A549 (cell line): ENCODE results near the gene CCL19. TPM values are rescaled to one million over a fixed set of nuclear protein-coding genes. Genes with fewer than 3 reads are reported as not detected.

Experiments used
- ATAC-seq, 2 experiments: fragments of 200-7000 bp in 1 of 2; fragments of >200 bp in 1 of 2; cut with Nextera tagmentation in 1 of 2; cut with Tn5 transposase in 1 of 2; 3 replicates each; pipeline versions ENCODE4 v1.8.0 to v1.9.1; 2018 to 2020; ENCODE audit warnings: mild to moderate bottlenecking in 1 of 2, moderate library complexity in 1 of 2
- CTCF ChIA-PET: fragments of 300-600 bp; sonication (Branson Sonifier 250); formaldehyde crosslinking; extraction: SDS; loops from one replicate; lab custom pipeline; 2021; ENCODE audit warnings: antibody characterized with exemption, inconsistent platforms; lab: Yijun Ruan, JAX
- POLR2A ChIA-PET: fragments of 350-600 bp; formaldehyde crosslinking; extraction: SDS; loops from one replicate; lab custom pipeline; 2021; ENCODE audit warnings: antibody characterized with exemption, inconsistent platforms; lab: Yijun Ruan, JAX
- DNase-seq, 2 experiments: peaks; one replicate each; pipeline versions ENCODE4 v3.0.0 to v3.0.0-alpha.2; 2011 to 2016; ENCODE audit warnings: low read depth in 1 of 2, low spot score in 1 of 2
- FAIRE-seq: peaks from 2 replicates; lab custom pipeline; 2011; peaks lifted over from hg19 to GRCh38; lab: Jason Lieb, UNC
- H3K27ac ChIP-seq, 2 experiments: fragments of >200 bp; sonication (Bioruptor Twin); formaldehyde crosslinking; 3 replicates each; pipeline ENCODE4 v1.5.1; 2016 to 2017
- H3K4me1 ChIP-seq: fragments of >200 bp; sonication (Bioruptor Twin); formaldehyde crosslinking; 3 replicates; pipeline ENCODE4 v1.6.1; 2016
- H3K4me2 ChIP-seq: fragments of >200 bp; sonication (Bioruptor Twin); formaldehyde crosslinking; 3 replicates; pipeline ENCODE4 v1.6.1; 2016
- H3K4me3 ChIP-seq: fragments of >200 bp; sonication (Bioruptor Twin); formaldehyde crosslinking; 3 replicates; pipeline ENCODE4 v1.5.1; 2016
- H3K9me3 ChIP-seq: fragments of >200 bp; sonication (Bioruptor Twin); formaldehyde crosslinking; 3 replicates; pipeline ENCODE4 v1.6.1; 2016
- CTCF ChIP-seq: fragments of >200 bp; sonication (Bioruptor Twin); formaldehyde crosslinking; IDR thresholded peaks from 3 replicates; pipeline ENCODE4 v1.5.1; 2016
- EP300 ChIP-seq, 2 experiments: fragments of >200 bp; sonication (Bioruptor Twin); formaldehyde crosslinking; IDR thresholded peaks; 2 replicates in 1 of 2; 3 replicates in 1 of 2; pipeline ENCODE4 v1.6.1; 2016 to 2017
- GATA3 ChIP-seq: IDR thresholded peaks from 2 replicates; pipeline ENCODE4 v1.6.1; 2012; ENCODE audit warnings: borderline replicate concordance
- HES2 ChIP-seq: fragments of >200 bp; sonication (Bioruptor Twin); formaldehyde crosslinking; IDR thresholded peaks from 2 replicates; pipeline ENCODE4 v1.6.1; 2016
- MAX ChIP-seq: IDR thresholded peaks from 2 replicates; pipeline ENCODE4 v1.6.1; 2012
- MAZ ChIP-seq: fragments of 150-350 bp; IDR thresholded peaks from 2 replicates; pipeline ENCODE4 v1.6.1; 2014; ENCODE audit warnings: antibody characterized with exemption, low read depth, low read length, borderline replicate concordance
- NR3C1 ChIP-seq: fragments of >200 bp; sonication (Bioruptor Twin); formaldehyde crosslinking; IDR thresholded peaks from 3 replicates; pipeline ENCODE4 v1.6.1; 2017
- PBX3 ChIP-seq: IDR thresholded peaks from 2 replicates; pipeline ENCODE4 v1.6.1; 2012
- POLR2AphosphoS2 ChIP-seq: conservative IDR thresholded peaks from 2 replicates; pipeline ENCODE4 v1.6.1; 2012; ENCODE audit warnings: low read length, improper control_type of control experiment, inconsistent platforms
- RAD21 ChIP-seq, 2 experiments: fragments of >200 bp in 1 of 2; sonication (Bioruptor Twin) in 1 of 2; formaldehyde crosslinking in 1 of 2; IDR thresholded peaks in 1 of 2; conservative IDR thresholded peaks in 1 of 2; 2 replicates in 1 of 2; 3 replicates in 1 of 2; pipeline ENCODE4 v1.6.1; 2012 to 2018; ENCODE audit warnings: inconsistent platforms in 1 of 2
- RARB ChIP-seq: fragments of 250-450 bp; sonication (Bioruptor Pico); IDR thresholded peaks from 2 replicates; pipeline ENCODE4 v1.8.0; 2021; ENCODE audit warnings: mild to moderate bottlenecking, moderate library complexity
- RCOR1 ChIP-seq: fragments of 150-350 bp; IDR thresholded peaks from 2 replicates; pipeline ENCODE4 v1.6.1; 2014; ENCODE audit warnings: antibody characterized with exemption, low read length, low read depth
- REST ChIP-seq: fragments of 200-600 bp; sonication (generic); IDR thresholded peaks from 2 replicates; pipeline ENCODE4 v1.6.1; 2016; ENCODE audit warnings: antibody characterized with exemption, mild to moderate bottlenecking, moderate library complexity
- RFX5 ChIP-seq: fragments of 450-650 bp; IDR thresholded peaks from 2 replicates; pipeline ENCODE4 v1.7.1; 2014; ENCODE audit warnings: antibody characterized with exemption, mild to moderate bottlenecking, moderate library complexity
- SMC3 ChIP-seq: fragments of >200 bp; sonication (Bioruptor Twin); formaldehyde crosslinking; IDR thresholded peaks from 3 replicates; pipeline ENCODE4 v1.6.1; 2018; ENCODE audit warnings: inconsistent platforms
- USF2 ChIP-seq: fragments of 450-650 bp; IDR thresholded peaks from 2 replicates; pipeline ENCODE4 v1.6.1; 2014; ENCODE audit warnings: antibody characterized with exemption
- ZFP36 ChIP-seq: fragments of 450-650 bp; IDR thresholded peaks from 2 replicates; pipeline ENCODE4 v1.6.1; 2014; ENCODE audit warnings: borderline replicate concordance; ENCODE audit not compliant: partially characterized antibody
- WGBS: methylation state at CpG from one replicate; pipeline ENCODE4 v1.1.6; 2017; ENCODE audit errors: missing lambda C conversion rate; 5-methylcytosine and 5-hydroxymethylcytosine counted together
- polyA plus RNA-seq, 4 experiments: library from polyadenylated mRNA; depleted of rRNA in 3 of 4; stranded (reverse); fragments of >200 nt; fragmentation: RNase III in 1 of 4; extraction: RNeasy Plus Mini Kit Qiagen cat#74134 plus additional on column Dnase treatment in 1 of 4; gene quantifications; 2 replicates in 3 of 4; 3 replicates in 1 of 4; pipeline ENCODE4 v1.2.3, GENCODE V29; 2011 to 2017

Gene CCL19
- polyA plus RNA-seq, 2 of the 4 experiments (the other 2 are of a cell fraction) = not detected

GRCh38 chr9:34675048-34675714, 15.9 kb downstream of the CCL19 start:
- POLR2A ChIA-PET = no interaction called here
- CTCF ChIA-PET = interaction anchor here (0.7 to 4.7 kb wide), 14 partner anchors 9 to 322 kb away, joined by 3 to 65 read pairs (median 4); partner anchors contain the start of genes CCL21, CCL27, GALT and IL11RA
- WGBS = 21% methylated on average over 10 of the region's 10 CpGs
- no peak overlapping the region for H3K27ac ChIP-seq
- TF ChIP-seq CTCF (peak; percentile 79), RAD21 (conservative IDR thresholded peaks at IDR 0.05 in 1 of 2, IDR thresholded peaks at IDR 0.05 in 1 of 2) (peak; percentile 70 to 88), RARB (CRISPR knock-in tag) (no peak), MAX (0 out of 2 replicates have a peak, but pooled peaks have one; percentile 23), SMC3 (peak; percentile 47; the same call in 2 of the 3 replicates)
- no peaks in the 10 kb centered on the region for H3K4me1 ChIP-seq
- DNase-seq = peak; percentile 79 to 84
- H3K4me2 ChIP-seq = no peak overlapping the region
- ATAC-seq = peak; percentile 93 to 99
- no peak overlapping the region for H3K4me3 ChIP-seq
- FAIRE-seq = no peak
- H3K9me3 ChIP-seq = no peaks in the 10 kb centered on the region

- DNase-seq = no peak
- H3K9me3 ChIP-seq = 0 out of 3 replicates have a peak, but pooled peaks cover 4% of the 10 kb centered on the region
- H3K4me3 ChIP-seq = no peak overlapping the region
- FAIRE-seq = no peak
- no peak overlapping the region for H3K27ac ChIP-seq
- no peaks in the 10 kb centered on the region for H3K4me1 ChIP-seq
- 65% methylated on average over 3 of the region's 3 CpGs for WGBS
- H3K4me2 ChIP-seq = no peak overlapping the region
- POLR2A ChIA-PET = no interaction called here
- no peak for ATAC-seq
- no peak for TF ChIP-seq EP300 (IDR thresholded peaks at IDR 0.05)
- no peak for TF ChIP-seq PBX3
- no peak for TF ChIP-seq NR3C1
- TF ChIP-seq RCOR1 = no peak
- TF ChIP-seq ZFP36 = no peak
- TF ChIP-seq USF2 = no peak
- no peak for TF ChIP-seq REST
- TF ChIP-seq RFX5 = no peak
- no peak for TF ChIP-seq MAZ
- TF ChIP-seq GATA3 = no peak
- TF ChIP-seq POLR2AphosphoS2 = no peak
- TF ChIP-seq HES2 = no peak
- CTCF ChIA-PET = interaction anchor here (0.8 to 4.7 kb wide), 9 partner anchors 8 to 225 kb away, joined by 3 to 65 read pairs (median 4); partner anchors contain the start of gene CCL21
Observed at GRCh38 chr9:34674440-34674839, 16.6 kb downstream of the CCL19 start.
